Stomach (tissue), 9 donors: ENCODE data around the gene CEP20. TPM values are rescaled to one million over a fixed set of nuclear protein-coding genes. Genes with fewer than 3 reads are reported as not detected.

ENCODE experiments used
- DNase-seq, 2 donors: peaks; one replicate each; pipeline versions ENCODE4 v3.0.0 to v3.0.0-alpha.2; 2013 to 2019
- H3K27ac ChIP-seq, 5 donors: fragments of 200-600 bp in 4 of 5; sonication (generic) in 4 of 5; one replicate each; pipeline ENCODE4 v1.5.1; 2013 to 2019; ENCODE audit warnings: mild to moderate bottlenecking in 1 of 5, moderate library complexity in 1 of 5
- H3K27me3 ChIP-seq, 3 donors: fragments of 200-600 bp; sonication (generic); one replicate each; pipeline ENCODE4 v1.5.1; 2017 to 2019; ENCODE audit warnings: mixed run types in 1 of 3
- H3K36me3 ChIP-seq, 4 donors: fragments of 200-600 bp; sonication (generic); 1 replicate in 3 of 4; 2 replicates in 1 of 4; pipeline ENCODE4 v1.5.1; 2016 to 2019
- H3K4me1 ChIP-seq, 4 donors: fragments of 200-600 bp; sonication (generic); one replicate each; pipeline ENCODE4 v1.5.1; 2016 to 2019
- H3K4me3 ChIP-seq, 4 donors: fragments of 200-600 bp; sonication (generic) in 3 of 4; one replicate each; pipeline ENCODE4 v1.5.1; 2016 to 2019; ENCODE audit warnings: mild to moderate bottlenecking in 1 of 4
- H3K9me3 ChIP-seq, 4 donors: fragments of 200-600 bp; sonication (generic); one replicate each; pipeline ENCODE4 v1.5.1; 2016 to 2019
- EP300 ChIP-seq: sonication (generic); formaldehyde crosslinking; IDR thresholded peaks from one replicate; pipeline ENCODE4 v1.6.1; 2017; ENCODE audit warnings: antibody characterized with exemption
- POLR2A ChIP-seq, 4 donors: fragments of 450-650 bp; IDR thresholded peaks; one replicate each; pipeline ENCODE4 v1.6.1; 2016; ENCODE audit warnings: antibody characterized with exemption in 4 of 4, control low read depth in 2 of 4, mild to moderate bottlenecking in 1 of 4, moderate library complexity in 1 of 4
- POLR2AphosphoS5 ChIP-seq, 3 donors: sonication (generic); formaldehyde crosslinking; IDR thresholded peaks; one replicate each; pipeline ENCODE4 v1.6.1; 2016; ENCODE audit warnings: antibody characterized with exemption in 3 of 3
- WGBS, 5 donors: extraction: QIAGEN DNeasy Blood & Tissue Kit in 3 of 5; methylation state at CpG; one replicate each; pipeline versions ENCODE4 v1.1.5 to v1.1.7; 2013 to 2018; 5-methylcytosine and 5-hydroxymethylcytosine counted together
- intact Hi-C: fragments of 100-400 bp; cut with DNase I; formaldehyde crosslinking; loops from one replicate; pipeline ENCODE4 v1.15.1; 2023; ENCODE audit warnings: low total_unique reads
- polyA plus RNA-seq, 3 donors: library from polyadenylated mRNA; stranded (reverse); fragments of 200-250 nt; gene quantifications; one replicate each; pipeline ENCODE4 v1.2.3, GENCODE V29; 2013
- total RNA-seq, 5 donors: library from RNA; depleted of rRNA; stranded (reverse); fragments of >200 nt; gene quantifications; one replicate each; pipeline versions ENCODE4 v1.1.0 to v1.2.3, GENCODE V29; 2014 to 2016
- TF ChIP-seq, protein P1 (sequence below), 7 experiments: fragments of 450-650 bp in 4 of 7; fragments of 200-600 bp in 3 of 7; sonication (generic) in 3 of 7; IDR thresholded peaks; one replicate each; pipeline ENCODE4 v1.5.1; 2016 to 2019; ENCODE audit warnings: antibody characterized with exemption in 7 of 7, control low read depth in 2 of 7, mild to moderate bottlenecking in 1 of 7
- donor health status: healthy with polysubstance abuse.
- donor health status: Bipolar disorder and iron deficiency.
- donor health status: healthy.

The CEP20 gene
- total and polyA plus RNA-seq, 8 donors, result 7.0 to 40.0 (median 17.8) TPM

DNA sequence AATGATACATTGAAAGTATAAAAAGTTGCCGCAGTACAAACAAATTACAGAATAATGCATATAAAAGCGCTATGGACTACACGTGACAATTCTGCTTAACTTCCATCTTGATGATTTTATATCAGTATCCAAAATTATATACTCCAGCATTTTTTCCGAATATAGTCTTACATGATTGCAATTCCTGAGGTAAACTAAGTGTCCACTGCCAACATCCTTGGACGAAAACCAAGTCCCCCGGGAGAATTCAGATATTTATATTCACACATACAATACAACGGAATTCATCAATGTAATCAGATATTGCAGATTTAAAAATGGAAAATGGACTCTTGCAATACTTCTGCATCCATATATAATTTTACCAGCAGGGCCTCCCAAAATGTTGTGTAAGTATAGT is 22.7 kb downstream of the CEP20 start:
- Histone ChIP-seq H3K9me3 (no peaks in the 10 kb centered on the region), H3K27ac (peak overlapping the region in 1 of 5 donors; percentile 29), H3K4me3 (no peak overlapping the region), H3K27me3 (no peaks in the 10 kb centered on the region), H3K36me3 (peaks cover 7 to 59% (median 53%) of the 10 kb centered on the region in 4 donors), H3K4me1 (peaks cover 0 to 26% (median 0%) of the 10 kb centered on the region in 4 donors)
- TF ChIP-seq POLR2A (IDR thresholded peaks at IDR 0.05) (no peak), POLR2AphosphoS5 (IDR thresholded peaks at IDR 0.05) (no peak), EP300 (no peak)
- TF ChIP-seq, protein P1, sequence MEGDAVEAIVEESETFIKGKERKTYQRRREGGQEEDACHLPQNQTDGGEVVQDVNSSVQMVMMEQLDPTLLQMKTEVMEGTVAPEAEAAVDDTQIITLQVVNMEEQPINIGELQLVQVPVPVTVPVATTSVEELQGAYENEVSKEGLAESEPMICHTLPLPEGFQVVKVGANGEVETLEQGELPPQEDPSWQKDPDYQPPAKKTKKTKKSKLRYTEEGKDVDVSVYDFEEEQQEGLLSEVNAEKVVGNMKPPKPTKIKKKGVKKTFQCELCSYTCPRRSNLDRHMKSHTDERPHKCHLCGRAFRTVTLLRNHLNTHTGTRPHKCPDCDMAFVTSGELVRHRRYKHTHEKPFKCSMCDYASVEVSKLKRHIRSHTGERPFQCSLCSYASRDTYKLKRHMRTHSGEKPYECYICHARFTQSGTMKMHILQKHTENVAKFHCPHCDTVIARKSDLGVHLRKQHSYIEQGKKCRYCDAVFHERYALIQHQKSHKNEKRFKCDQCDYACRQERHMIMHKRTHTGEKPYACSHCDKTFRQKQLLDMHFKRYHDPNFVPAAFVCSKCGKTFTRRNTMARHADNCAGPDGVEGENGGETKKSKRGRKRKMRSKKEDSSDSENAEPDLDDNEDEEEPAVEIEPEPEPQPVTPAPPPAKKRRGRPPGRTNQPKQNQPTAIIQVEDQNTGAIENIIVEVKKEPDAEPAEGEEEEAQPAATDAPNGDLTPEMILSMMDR (IDR thresholded peaks at IDR 0.05), result no peak
- DNase-seq, result no peak
- 62 to 81% (median 78%) methylated on average over 7 of the region's 7 CpGs for WGBS, 5 donors
- intact Hi-C loops, result no loop called here

DNA sequence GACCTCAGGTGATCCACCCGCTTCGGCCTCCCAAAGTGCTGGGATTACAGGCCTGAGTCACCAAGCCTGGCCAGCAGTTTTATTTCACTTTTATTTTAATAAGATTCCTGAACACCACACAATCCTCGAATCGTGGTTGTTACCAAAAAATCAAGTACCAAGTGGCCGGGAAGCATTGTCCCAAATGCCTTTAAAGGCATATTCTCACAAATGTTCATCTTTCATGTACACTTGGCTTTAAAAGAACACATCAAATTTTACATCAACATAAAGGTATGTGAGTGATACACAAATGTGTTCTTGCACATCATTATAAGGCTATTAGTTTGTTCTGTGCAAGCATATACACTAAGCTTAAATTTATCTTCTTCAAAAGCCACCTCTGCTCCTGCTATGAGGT is 23.5 kb downstream of the CEP20 start:
- Histone ChIP-seq H3K27ac (peak overlapping the region in 2 of 5 donors; percentile 24 to 29), H3K4me1 (peaks cover 0 to 26% (median 0%) of the 10 kb centered on the region in 4 donors), H3K9me3 (no peaks in the 10 kb centered on the region), H3K36me3 (peaks cover 4 to 51% (median 45%) of the 10 kb centered on the region in 4 donors), H3K4me3 (no peak overlapping the region), H3K27me3 (no peaks in the 10 kb centered on the region)
- no peak for DNase-seq
- intact Hi-C loops, result no loop called here
- TF ChIP-seq EP300 (no peak), POLR2AphosphoS5 (IDR thresholded peaks at IDR 0.05) (no peak), POLR2A (IDR thresholded peaks at IDR 0.05) (no peak)
- TF ChIP-seq, protein P1 (IDR thresholded peaks at IDR 0.05), result no peak
- 77 to 86% (median 84%) methylated on average over 5 of the region's 5 CpGs for WGBS, 5 donors

DNA sequence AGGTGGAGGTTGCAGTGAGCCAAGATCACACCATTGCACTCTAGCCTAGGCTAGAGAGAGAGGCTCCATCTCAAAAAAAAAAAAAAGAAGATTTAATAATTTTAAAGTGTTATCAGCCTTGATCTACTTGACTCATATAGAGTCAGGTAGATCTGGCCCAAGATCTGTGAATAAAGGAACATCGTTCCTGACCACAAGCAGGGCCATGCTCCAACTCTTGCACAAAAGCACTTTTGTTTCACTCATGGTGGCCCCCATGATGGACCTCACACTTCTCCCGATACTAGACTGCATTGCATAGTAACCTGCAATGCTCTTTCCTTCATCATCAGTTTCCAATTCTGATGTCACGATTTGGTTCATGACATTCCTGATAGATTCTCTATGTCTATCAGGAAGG is 26.4 kb downstream of the CEP20 start:
- intact Hi-C loops, result no loop called here
- Histone ChIP-seq H3K4me3 (no peak overlapping the region), H3K27me3 (peaks cover 0 to 19% (median 18%) of the 10 kb centered on the region in 3 donors), H3K27ac (no peak overlapping the region), H3K4me1 (peaks cover 6 to 44% (median 20%) of the 10 kb centered on the region in 4 donors), H3K9me3 (no peaks in the 10 kb centered on the region), H3K36me3 (peaks cover 3 to 22% (median 17%) of the 10 kb centered on the region in 4 donors)
- 78 to 87% (median 79%) methylated on average over 3 of the region's 3 CpGs for WGBS, 5 donors
- DNase-seq, result no peak
- no peak for TF ChIP-seq POLR2A (IDR thresholded peaks at IDR 0.05)
- TF ChIP-seq, protein P1 (IDR thresholded peaks at IDR 0.05), result no peak
- no peak for TF ChIP-seq EP300
- no peak for TF ChIP-seq POLR2AphosphoS5 (IDR thresholded peaks at IDR 0.05)

DNA sequence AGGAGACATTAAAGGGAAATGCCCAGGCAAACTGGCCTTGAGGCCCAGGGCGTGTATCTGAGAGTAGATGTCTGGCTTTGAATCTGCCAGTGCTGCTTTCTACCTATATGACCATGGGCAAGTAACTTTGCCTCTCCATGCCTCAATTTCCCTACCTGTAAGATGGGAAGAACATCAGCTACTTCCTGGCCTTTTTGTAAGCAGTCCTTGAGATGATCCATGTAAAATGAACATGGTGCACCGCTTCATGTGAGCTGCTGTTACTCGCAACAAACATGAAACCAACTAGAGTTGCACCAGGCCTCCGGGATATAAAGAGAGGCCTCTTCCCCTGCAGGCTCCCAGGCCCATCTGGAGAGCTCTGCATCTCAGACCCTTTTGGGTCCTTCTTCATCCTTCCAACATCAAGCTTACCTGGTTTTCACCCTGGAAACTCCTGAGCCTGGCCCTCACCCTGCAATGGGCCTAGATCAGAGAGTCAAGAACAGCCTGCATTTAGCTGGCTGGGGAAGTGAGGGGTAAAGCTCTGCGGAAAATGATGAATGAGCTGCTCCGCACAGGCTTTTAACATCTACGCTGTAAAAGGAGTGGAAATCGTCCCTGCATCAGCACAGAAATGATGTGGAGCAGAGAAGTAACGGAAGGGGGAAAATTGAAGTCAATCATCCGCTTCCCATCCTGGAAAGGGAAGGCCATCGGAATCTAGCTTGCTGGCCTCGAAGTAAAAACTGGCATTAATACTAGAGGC is 29.3 kb downstream of the CEP20 start:
- DNase-seq, result peak in 1 of 2 donors; percentile 65
- no peak overlapping the region for H3K4me3 ChIP-seq
- peaks cover 0 to 42% (median 31%) of the 10 kb centered on the region in 3 donors for H3K27me3 ChIP-seq
- intact Hi-C loops, result no loop called here
- peaks cover 6 to 27% (median 22%) of the 10 kb centered on the region in 4 donors for H3K4me1 ChIP-seq
- H3K27ac ChIP-seq, result peak overlapping the region in 4 of 5 donors; percentile 54 to 90 (median 83)
- no peaks in the 10 kb centered on the region for H3K9me3 ChIP-seq
- 79 to 90% (median 84%) methylated on average over 12 of the region's 12 CpGs for WGBS, 5 donors
- no peaks in the 10 kb centered on the region for H3K36me3 ChIP-seq
- TF ChIP-seq POLR2AphosphoS5 (IDR thresholded peaks at IDR 0.05) (peak in 1 of 3 donors; percentile 56), EP300 (no peak)
